NCI-H1105 treated with DMSO at 0.1 percent for 48 hours (cell line): ENCODE data around the gene IFT57.
A peak's percentile ranks its signal among the peaks of the same experiment; 100 is the strongest.
"Not testable (repeated sequence)": the region's sequence is repeated elsewhere in the genome, so short reads cannot be mapped to it uniquely, and the experiment has no call there.

Experiments used
- DNase-seq: peaks from one replicate; lab custom pipeline; 2025; lab: John Stamatoyannopoulos, UW

The IFT57 gene

DNA sequence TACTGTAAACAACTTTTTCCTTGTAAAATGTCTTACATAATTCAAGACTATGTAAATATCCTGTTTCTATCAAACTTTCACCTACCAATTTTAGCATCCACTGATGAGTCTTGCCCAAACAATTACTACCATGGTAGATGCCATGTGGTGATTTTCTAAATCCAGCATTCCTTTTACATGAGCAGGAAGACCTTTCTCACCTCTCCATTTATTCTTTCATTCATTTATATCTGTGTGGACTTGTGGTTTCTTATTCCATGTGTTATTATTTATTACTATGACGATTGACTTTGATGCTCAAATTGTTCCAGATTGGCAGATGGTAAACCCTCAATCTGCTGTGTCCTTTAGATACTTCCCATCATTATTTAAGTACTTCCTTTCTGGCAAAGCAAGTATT, 62.4 kb downstream of the IFT57 start:
- no peak for DNase-seq

GRCh38 chr3:108159105-108159504, 63.1 kb downstream of the IFT57 start:
- DNase-seq: no peak

DNA sequence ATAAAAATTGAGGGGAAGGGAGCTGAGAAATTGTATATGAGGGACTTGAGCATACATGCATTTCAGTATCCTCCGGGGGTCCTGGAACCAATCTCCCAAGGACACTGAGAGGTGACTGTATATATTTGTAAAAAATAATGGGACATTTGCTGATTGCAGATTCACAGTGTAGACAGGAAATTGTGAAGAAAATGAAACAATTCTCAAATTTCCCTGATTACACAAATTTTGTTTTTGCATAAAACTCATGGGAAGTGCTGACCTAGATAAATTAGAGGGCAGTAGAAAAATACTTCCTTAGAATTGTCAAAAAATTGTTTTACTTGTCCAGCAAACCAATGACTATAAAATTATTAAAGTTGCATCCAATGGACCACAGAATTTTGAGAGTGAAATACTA, 64.0 kb downstream of the IFT57 start:
- no peak for DNase-seq

GRCh38 chr3:108157273-108157672, 65.0 kb downstream of the IFT57 start:
- no peak for DNase-seq

DNA sequence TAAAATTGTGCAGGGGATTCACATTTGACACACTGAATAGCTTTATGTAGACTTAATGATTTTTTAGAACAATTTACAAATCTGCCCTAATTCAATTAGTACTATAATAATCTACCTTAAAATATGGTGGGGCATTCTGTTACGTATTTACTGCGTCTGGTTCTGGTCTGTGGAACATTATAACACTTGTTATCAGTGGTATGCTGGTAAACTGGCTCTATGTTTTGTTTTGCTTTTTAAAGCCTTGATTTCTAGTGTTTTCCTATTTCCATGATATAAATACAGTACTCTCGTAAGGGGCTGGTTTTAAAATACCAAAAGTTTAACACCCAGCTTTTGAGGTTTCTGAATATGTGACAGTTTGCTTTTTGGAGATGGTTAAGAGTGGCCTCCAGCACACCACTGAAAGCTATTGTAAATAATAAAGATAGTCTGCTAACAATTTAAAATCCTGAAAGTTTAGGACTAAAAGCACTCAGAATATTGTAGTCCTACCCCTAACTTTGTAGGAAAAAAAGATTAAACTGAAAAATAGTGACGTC, 65.8 kb downstream of the IFT57 start:
- no peak for DNase-seq

GRCh38 chr3:108155642-108156041, 66.6 kb downstream of the IFT57 start:
- DNase-seq: not testable (repeated sequence)

GRCh38 chr3:108153451-108153981, 68.7 kb downstream of the IFT57 start:
- peak; percentile 63 for DNase-seq

DNA sequence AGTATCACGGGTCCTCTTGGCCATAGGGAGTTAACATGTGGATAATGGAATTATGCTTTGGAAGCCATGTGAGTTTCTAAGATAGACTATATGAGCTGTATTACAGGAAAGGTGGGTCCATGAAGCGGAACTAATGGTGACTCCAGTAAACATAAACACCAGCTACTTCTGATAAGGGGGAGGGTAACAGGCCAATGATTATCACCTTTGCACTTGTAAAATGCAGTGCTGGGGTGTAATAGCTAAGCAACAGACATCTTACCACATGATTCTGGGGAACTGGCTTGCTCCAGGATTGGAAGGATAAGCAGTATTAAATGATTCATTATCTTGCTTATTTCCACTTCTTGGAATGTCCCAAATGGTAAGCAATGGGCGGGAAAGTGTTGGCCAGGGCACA, 70.0 kb downstream of the IFT57 start:
- no peak for DNase-seq

DNA sequence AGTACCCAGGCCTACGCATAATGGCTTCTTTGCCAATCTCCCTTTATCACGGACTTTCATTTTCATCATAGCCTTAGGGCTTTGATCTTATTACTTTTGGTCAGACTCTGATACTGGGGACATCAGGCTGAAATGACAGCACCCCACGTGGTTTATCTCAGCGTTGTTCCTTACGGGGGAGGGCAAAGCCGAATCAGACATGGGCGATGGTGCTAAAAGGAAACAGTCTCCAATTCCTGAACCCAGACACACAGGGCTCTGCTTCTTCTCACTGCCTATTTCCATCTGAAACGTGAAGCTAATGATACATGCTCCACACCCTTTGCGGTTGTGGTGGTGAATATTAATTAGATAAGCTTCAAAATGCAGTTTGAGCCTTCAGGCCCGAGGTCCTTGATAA, 72.0 kb downstream of the IFT57 start:
- DNase-seq: no peak

DNA sequence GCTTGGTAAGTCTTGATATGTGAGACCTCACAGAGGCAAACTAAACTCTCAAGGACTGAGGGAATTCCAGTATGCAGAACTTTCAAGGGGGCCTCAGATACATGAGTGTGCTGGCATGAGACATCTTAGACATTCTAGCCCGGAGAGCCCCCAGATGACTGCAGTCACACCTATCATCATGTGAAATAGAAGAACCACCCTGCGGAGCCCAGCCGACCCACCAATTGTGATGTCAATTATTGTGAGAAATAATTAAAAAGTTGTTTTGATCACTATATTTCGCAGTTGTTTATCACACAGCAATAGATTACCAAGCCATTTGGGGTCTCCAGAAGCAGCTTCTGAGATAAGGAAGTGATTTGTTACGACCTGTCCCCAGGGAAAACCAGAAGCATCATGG, 76.1 kb downstream of the IFT57 start:
- no peak for DNase-seq

DNA sequence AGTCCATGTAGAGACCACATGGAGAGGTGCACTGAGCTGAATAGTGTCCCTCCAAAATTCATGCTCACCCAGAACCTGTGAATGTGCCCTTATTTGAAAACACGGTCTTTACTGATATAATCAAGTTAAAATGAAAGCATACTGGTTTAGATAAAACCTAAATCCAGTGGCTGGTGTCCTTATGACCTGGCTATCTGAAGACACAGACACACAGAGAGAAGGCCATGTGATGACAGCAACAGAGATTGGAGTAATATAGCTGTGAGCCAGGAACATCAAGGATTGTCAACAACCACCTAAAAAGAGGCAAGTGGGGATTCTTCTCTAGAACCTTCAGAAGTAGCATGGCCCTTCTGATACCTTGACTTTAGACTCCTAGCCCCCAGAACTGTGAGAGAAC, 76.6 kb downstream of the IFT57 start:
- no peak for DNase-seq

DNA sequence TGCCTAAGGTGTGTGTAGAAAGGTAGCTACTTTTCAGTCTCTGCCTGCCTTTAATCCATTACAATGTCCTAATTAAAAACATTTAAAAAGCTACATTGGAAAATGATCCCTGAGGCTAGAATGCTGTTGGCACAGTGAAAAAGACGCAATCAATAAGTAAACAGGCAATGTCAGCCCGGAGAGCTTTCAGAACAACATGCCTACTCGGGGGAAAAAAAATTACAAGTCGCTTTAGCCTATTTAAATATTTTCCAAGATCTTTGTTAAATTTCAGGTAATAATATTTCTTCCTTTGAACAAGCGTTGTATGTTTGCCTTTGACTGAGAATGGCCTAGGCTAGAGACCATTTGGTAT, 84.8 kb downstream of the IFT57 start:
- peak; percentile 60 for DNase-seq

DNA sequence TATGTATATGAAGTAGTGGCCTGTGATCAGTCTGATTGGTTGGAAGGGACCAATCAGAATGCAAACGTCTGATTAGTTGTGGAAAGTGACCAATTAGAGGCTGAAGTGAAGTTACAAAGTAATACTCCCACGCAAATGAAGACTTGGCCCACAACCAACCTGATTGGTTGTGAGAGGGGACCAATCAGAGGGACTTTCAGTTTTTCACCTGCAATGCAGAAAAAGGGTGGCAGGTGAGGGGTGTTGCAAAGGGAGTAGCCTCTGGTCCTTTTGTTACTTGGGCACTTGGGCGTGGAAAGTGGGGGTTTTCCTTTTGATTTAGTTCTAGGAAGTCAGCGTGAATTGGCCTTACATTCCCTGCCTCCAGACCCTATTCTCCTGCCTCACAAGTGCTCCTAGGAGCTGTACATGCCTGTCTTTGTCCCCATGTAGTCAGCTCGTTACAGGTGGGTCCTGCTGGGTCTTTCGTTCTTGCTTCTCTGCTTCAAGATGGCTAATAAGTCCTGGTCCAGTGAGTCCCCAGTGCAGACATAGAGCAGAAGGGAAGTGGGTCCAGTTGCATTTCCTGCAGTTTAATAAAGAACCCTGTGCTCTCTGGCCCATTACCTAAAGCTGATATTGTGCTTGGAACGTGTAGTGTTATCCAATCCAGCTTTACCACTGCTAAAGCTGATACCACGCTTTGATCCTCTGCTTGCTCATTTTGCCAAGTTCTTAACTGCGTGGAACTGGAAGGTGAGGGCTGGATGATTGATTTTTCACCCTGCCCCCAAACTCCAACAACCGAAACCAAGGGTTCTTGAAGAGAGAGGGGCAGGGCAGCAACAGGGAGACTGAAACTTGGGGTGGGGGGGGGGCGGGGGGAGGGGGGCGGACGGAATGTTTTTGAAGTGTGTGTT, 85.4 kb downstream of the IFT57 start:
- DNase-seq: peak; percentile 60

- DNase-seq: no peak
These were observed 87.7 kb downstream of the IFT57 start for GRCh38 chr3:108134555-108134880.

- no peak for DNase-seq
These were observed 88.2 kb downstream of the IFT57 start for GRCh38 chr3:108133858-108134554.

DNA sequence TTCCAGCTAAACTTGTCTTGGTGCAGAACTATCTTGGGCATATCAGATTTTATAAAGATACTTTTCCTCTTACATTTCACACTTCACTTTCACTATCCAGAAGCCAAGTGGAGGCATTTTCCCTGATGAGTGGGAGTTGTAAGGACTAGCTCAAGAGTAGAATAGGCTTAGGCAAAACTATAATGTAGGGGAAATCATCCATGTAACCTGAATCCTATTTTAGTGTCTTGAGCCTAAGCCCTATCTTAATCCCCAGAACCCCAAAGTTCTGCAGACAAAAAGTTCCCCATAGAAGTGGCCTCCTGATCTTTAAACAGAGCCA, 89.2 kb downstream of the IFT57 start:
- DNase-seq: no peak

- DNase-seq: no peak
These were observed 90.6 kb downstream of the IFT57 start for GRCh38 chr3:108131475-108132134.

DNA sequence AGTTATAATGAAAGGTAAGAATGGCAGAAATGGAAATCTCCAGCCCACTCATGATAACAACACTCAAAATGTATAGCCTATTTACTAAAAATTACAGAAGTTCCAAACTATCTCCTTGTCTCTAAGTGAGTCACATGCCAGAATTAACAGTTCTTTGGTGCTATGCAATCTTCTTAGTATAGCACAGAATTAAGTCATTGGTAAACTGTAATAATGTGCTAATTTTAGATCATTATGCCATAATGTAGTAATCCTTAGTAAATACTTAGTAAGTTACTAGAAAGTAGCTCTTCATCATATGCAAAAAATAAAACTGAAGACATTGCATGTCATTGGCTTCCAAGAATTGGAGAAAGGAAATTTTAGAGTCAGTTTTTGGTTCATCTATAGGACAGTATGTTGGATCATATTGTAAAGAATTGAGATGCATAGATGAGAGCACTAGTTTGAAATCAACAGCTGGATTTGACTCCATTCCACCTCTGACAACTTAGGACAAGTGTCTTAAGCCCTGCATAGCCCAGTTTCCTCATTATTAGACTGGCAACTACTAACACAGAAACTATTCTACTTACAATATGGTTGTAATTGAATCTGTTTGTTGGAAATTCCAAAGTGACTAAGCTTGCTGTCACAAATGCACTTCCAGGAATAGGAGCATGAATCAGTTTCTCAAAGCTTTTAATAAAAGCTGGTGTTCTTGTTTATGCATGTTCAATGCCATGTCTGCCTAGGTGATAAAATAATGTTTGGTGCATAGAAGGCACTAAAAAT, 91.3 kb downstream of the IFT57 start:
- no peak for DNase-seq

GRCh38 chr3:108130236-108130635, 92.0 kb downstream of the IFT57 start:
- no peak for DNase-seq

DNA sequence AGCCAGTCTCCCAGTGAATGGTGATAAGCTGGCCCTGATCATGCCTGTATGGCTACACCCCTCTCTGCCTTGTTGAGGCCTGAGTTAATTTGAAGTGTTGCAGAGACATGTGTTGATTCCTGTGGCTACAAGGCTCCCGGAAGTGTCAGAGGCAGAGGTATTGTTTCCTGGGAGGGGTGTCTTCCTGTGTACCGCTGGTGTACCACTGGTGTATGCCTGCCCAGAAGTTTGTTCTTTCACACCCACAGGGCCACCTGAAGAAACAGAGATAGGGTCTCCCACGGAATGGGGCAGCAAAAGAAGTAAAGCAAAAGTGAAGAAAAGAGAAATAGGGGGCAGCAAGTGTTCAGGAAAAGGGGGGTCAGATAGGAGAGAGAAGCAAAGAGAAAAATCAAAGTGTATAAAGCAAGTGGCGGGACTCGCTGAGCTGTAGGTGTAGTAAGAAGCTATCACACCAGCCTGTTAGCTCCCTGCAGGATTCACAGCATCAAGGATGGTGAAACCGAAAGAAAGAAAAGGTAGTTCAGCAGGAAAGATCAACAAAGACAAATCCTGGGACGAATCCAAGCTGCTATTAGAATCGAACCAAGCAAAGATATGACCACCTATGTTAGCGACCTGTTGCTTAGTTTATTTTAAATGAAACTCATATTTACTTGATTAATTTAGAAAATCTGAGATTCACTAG, 94.8 kb downstream of the IFT57 start:
- DNase-seq: no peak

GRCh38 chr3:108126348-108126747, 95.9 kb downstream of the IFT57 start:
- DNase-seq: no peak
